CD4-positive, alpha-beta T cell treated with Interleukin-10 for 1 hour (primary cell): Measurements from ENCODE around the gene MAGI2.

Experiments used
- DNase-seq: peaks from one replicate; pipeline ENCODE4 v3.0.0-alpha.2; 2020

The MAGI2 gene

GRCh38 chr7:78879206-78879605 lies 574.3 kb downstream of the MAGI2 start:
- DNase-seq: no peak

GRCh38 chr7:78873117-78873516 lies 580.4 kb downstream of the MAGI2 start:
- DNase-seq: no peak

GRCh38 chr7:78864339-78864738 lies 589.1 kb downstream of the MAGI2 start:
- DNase-seq: no peak

GRCh38 chr7:78863281-78863680 lies 590.2 kb downstream of the MAGI2 start:
- no peak for DNase-seq

GRCh38 chr7:78862411-78862900 lies 591.0 kb downstream of the MAGI2 start:
- DNase-seq: no peak

- DNase-seq: no peak
Measured at GRCh38 chr7:78852951-78853350, 600.5 kb downstream of the MAGI2 start.

- no peak for DNase-seq
Measured at GRCh38 chr7:78850093-78850740, 603.2 kb downstream of the MAGI2 start.

- DNase-seq: no peak
Measured at GRCh38 chr7:78845155-78845554, 608.3 kb downstream of the MAGI2 start.

GRCh38 chr7:78842068-78842467 lies 611.4 kb downstream of the MAGI2 start:
- no peak for DNase-seq

GRCh38 chr7:78835897-78836296 lies 617.6 kb downstream of the MAGI2 start:
- DNase-seq: no peak

GRCh38 chr7:78828317-78828716 lies 625.1 kb downstream of the MAGI2 start:
- no peak for DNase-seq

GRCh38 chr7:78803501-78804127 lies 649.9 kb downstream of the MAGI2 start:
- no peak for DNase-seq

- DNase-seq: no peak
Measured at GRCh38 chr7:78794101-78794500, 659.4 kb downstream of the MAGI2 start.

GRCh38 chr7:78792624-78793023 lies 660.8 kb downstream of the MAGI2 start:
- no peak for DNase-seq

- DNase-seq: no peak
Measured at GRCh38 chr7:78792006-78792405, 661.5 kb downstream of the MAGI2 start.

- DNase-seq: no peak
Measured at GRCh38 chr7:78788464-78788863, 665.0 kb downstream of the MAGI2 start.

GRCh38 chr7:78787854-78788253 lies 665.6 kb downstream of the MAGI2 start:
- DNase-seq: no peak

GRCh38 chr7:78786055-78786454 lies 667.4 kb downstream of the MAGI2 start:
- DNase-seq: no peak

GRCh38 chr7:78783179-78783962 lies 670.1 kb downstream of the MAGI2 start:
- no peak for DNase-seq

GRCh38 chr7:78780560-78780959 lies 672.9 kb downstream of the MAGI2 start:
- no peak for DNase-seq

GRCh38 chr7:78779788-78780187 lies 673.7 kb downstream of the MAGI2 start:
- DNase-seq: no peak

- no peak for DNase-seq
Measured at GRCh38 chr7:78777829-78778228, 675.6 kb downstream of the MAGI2 start.

- DNase-seq: no peak
Measured at GRCh38 chr7:78770422-78771410, 682.8 kb downstream of the MAGI2 start.
